ENCODE data around the gene ITGA1. TPM values are rescaled to one million over a fixed set of nuclear protein-coding genes. Genes with fewer than 3 reads are reported as not detected.

ITGA1 gene
- total and polyA plus RNA-seq, 2 donors from 2014 or later, result 13.3 to 65.6 TPM

GRCh38 chr5:52808316-52808901, 20.7 kb downstream of the ITGA1 start:
- Histone ChIP-seq H3K9ac (ENCODE audit: low read length in 3 of 3) (no peak overlapping the region), H3K4me3 (ENCODE audit: low read length in 3 of 3) (no peak overlapping the region), H3K27ac (ENCODE audit: low read depth in 2 of 2, low read length in 2 of 2) (peak overlapping the region in 1 of 2 donors; percentile 29), H3K36me3 (ENCODE audit: control insufficient read depth in 2 of 3, insufficient read depth in 3 of 3, low read length in 3 of 3) (peaks cover 0 to 4% (median 0%) of the 10 kb centered on the region in 3 donors), H3K4me1 (ENCODE audit: control insufficient read depth in 2 of 3, insufficient read depth in 2 of 3, low read depth in 1 of 3, low read length in 3 of 3) (peaks cover 2 to 23% (median 5%) of the 10 kb centered on the region in 3 donors), H3K9me3 (ENCODE audit: control insufficient read depth in 2 of 3, insufficient read depth in 1 of 3, low read length in 3 of 3) (no peaks in the 10 kb centered on the region), H3K27me3 (ENCODE audit: control insufficient read depth, insufficient read depth, low read length) (no peaks in the 10 kb centered on the region)
- intact Hi-C loops (cut with DNase I), result no loop called here
- TF ChIP-seq CTCF (IDR thresholded peaks at IDR 0.05; ENCODE audit: borderline replicate concordance, extremely low read depth, insufficient read depth), result no peak
- DNase-seq, result peak in 2 of 5 donors; percentile 71 to 92
- peak; percentile 90 for FAIRE-seq

DNA sequence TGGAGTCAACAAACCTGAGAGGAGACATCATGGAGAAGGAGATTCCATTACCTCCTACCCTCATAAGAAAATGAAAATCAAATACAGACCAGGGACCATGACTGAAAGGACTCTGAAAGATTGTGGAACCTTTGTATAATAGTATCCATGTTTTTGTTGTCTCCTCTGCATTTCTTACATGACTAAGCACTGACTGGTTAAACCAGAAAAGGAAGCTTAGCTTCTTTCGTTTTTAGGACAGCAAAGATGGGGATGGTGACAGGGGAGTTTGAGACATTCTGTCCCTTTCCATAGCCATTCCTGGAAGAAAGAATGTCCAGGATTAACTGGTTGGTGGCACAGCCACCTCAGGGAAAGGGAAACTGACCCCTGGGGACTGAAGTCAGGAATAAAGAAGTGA, 22.2 kb downstream of the ITGA1 start:
- peak overlapping the region in 1 of 2 donors; percentile 29 for H3K27ac ChIP-seq (ENCODE audit: low read depth in 2 of 2, low read length in 2 of 2)
- H3K4me3 ChIP-seq (ENCODE audit: low read length in 3 of 3), result no peak overlapping the region
- TF ChIP-seq CTCF (IDR thresholded peaks at IDR 0.05; ENCODE audit: borderline replicate concordance, extremely low read depth, insufficient read depth), result no peak
- intact Hi-C loops (cut with DNase I), result no loop called here
- H3K4me1 ChIP-seq (ENCODE audit: control insufficient read depth in 2 of 3, insufficient read depth in 2 of 3, low read depth in 1 of 3, low read length in 3 of 3), result peaks cover 0 to 15% (median 0%) of the 10 kb centered on the region in 3 donors
- H3K9me3 ChIP-seq (ENCODE audit: control insufficient read depth in 2 of 3, insufficient read depth in 1 of 3, low read length in 3 of 3), result no peaks in the 10 kb centered on the region
- no peak overlapping the region for H3K9ac ChIP-seq (ENCODE audit: low read length in 3 of 3)
- no peaks in the 10 kb centered on the region for H3K27me3 ChIP-seq (ENCODE audit: control insufficient read depth, insufficient read depth, low read length)
- DNase-seq, result no peak
- peaks cover 0 to 4% (median 0%) of the 10 kb centered on the region in 3 donors for H3K36me3 ChIP-seq (ENCODE audit: control insufficient read depth in 2 of 3, insufficient read depth in 3 of 3, low read length in 3 of 3)
- no peak for FAIRE-seq

DNA sequence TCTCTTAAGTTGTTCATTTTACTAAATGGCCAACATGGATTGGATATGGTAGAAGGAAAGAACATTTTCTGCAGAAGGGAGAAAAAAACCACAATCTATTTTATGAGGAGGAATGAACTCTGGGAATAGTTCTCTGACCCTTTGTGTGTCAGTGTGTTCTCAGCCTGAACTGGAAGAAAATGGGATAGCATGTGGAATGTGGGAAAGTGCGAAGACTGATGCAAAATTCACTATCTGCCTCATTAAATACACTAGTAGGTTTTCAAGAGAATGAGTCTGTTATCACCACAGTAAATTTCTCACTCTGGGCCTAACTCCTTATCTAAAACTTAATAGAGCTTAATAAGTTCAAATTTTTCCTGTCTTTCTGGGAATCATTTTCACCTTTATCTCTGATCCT, 22.7 kb downstream of the ITGA1 start:
- H3K9me3 ChIP-seq (ENCODE audit: control insufficient read depth in 2 of 3, insufficient read depth in 1 of 3, low read length in 3 of 3), result no peaks in the 10 kb centered on the region
- H3K9ac ChIP-seq (ENCODE audit: low read length in 3 of 3), result no peak overlapping the region
- no peak for DNase-seq
- no peak overlapping the region for H3K27ac ChIP-seq (ENCODE audit: low read depth in 2 of 2, low read length in 2 of 2)
- intact Hi-C loops (cut with DNase I), result no loop called here
- H3K4me1 ChIP-seq (ENCODE audit: control insufficient read depth in 2 of 3, insufficient read depth in 2 of 3, low read depth in 1 of 3, low read length in 3 of 3), result peaks cover 0 to 15% (median 0%) of the 10 kb centered on the region in 3 donors
- H3K36me3 ChIP-seq (ENCODE audit: control insufficient read depth in 2 of 3, insufficient read depth in 3 of 3, low read length in 3 of 3), result no peaks in the 10 kb centered on the region
- TF ChIP-seq CTCF (IDR thresholded peaks at IDR 0.05; ENCODE audit: borderline replicate concordance, extremely low read depth, insufficient read depth), result no peak
- H3K27me3 ChIP-seq (ENCODE audit: control insufficient read depth, insufficient read depth, low read length), result no peaks in the 10 kb centered on the region
- no peak overlapping the region for H3K4me3 ChIP-seq (ENCODE audit: low read length in 3 of 3)
- FAIRE-seq, result no peak
